Glomerular visceral epithelial cell (primary cell): ENCODE measurements around the gene POC1B.
"Not testable (repeated sequence)": the region's sequence is repeated elsewhere in the genome, so short reads cannot be mapped to it uniquely, and the experiment has no call there.

Source experiments
- DNase-seq: peaks from one replicate; pipeline ENCODE4 v3.0.0-alpha.2; 2016; ENCODE audit errors: extremely low spot score

POC1B gene

GRCh38 chr12:89464974-89465592, 60.8 kb downstream of the POC1B start:
- peak; percentile 39 for DNase-seq

- DNase-seq: peak; percentile 46
Measured at GRCh38 chr12:89461649-89462612, 63.9 kb downstream of the POC1B start.

GRCh38 chr12:89461190-89461589, 64.7 kb downstream of the POC1B start:
- no peak for DNase-seq

GRCh38 chr12:89459279-89459678, 66.6 kb downstream of the POC1B start:
- DNase-seq: not testable (repeated sequence)

- DNase-seq: no peak
Measured at GRCh38 chr12:89456565-89456964, 69.3 kb downstream of the POC1B start.

- no peak for DNase-seq
Measured at GRCh38 chr12:89454080-89454848, 71.6 kb downstream of the POC1B start.

GRCh38 chr12:89453121-89453978, 72.5 kb downstream of the POC1B start:
- DNase-seq: no peak

GRCh38 chr12:89451841-89452251, 74.0 kb downstream of the POC1B start:
- DNase-seq: peak; percentile 28

- DNase-seq: no peak
Measured at GRCh38 chr12:89450907-89451306, 74.9 kb downstream of the POC1B start.

GRCh38 chr12:89448951-89449371, 76.9 kb downstream of the POC1B start:
- DNase-seq: no peak

- no peak for DNase-seq
Measured at GRCh38 chr12:89448526-89448925, 77.3 kb downstream of the POC1B start.

GRCh38 chr12:89439941-89440340, 85.9 kb downstream of the POC1B start:
- DNase-seq: no peak

- DNase-seq: no peak
Measured at GRCh38 chr12:89437231-89437630, 88.6 kb downstream of the POC1B start.

- no peak for DNase-seq
Measured at GRCh38 chr12:89436062-89436461, 89.8 kb downstream of the POC1B start.

- DNase-seq: no peak
Measured at GRCh38 chr12:89433634-89434033, 92.2 kb downstream of the POC1B start.

- no peak for DNase-seq
Measured at GRCh38 chr12:89432396-89432795, 93.5 kb downstream of the POC1B start.

GRCh38 chr12:89429528-89429927, 96.3 kb downstream of the POC1B start:
- DNase-seq: no peak

GRCh38 chr12:89427508-89428156, 98.2 kb downstream of the POC1B start:
- no peak for DNase-seq

GRCh38 chr12:89424846-89425245, 101.0 kb downstream of the POC1B start:
- no peak for DNase-seq

GRCh38 chr12:89424389-89424788, 101.5 kb downstream of the POC1B start:
- no peak for DNase-seq
